Measurements from ENCODE around the gene CALML3.

Gene CALML3

DNA sequence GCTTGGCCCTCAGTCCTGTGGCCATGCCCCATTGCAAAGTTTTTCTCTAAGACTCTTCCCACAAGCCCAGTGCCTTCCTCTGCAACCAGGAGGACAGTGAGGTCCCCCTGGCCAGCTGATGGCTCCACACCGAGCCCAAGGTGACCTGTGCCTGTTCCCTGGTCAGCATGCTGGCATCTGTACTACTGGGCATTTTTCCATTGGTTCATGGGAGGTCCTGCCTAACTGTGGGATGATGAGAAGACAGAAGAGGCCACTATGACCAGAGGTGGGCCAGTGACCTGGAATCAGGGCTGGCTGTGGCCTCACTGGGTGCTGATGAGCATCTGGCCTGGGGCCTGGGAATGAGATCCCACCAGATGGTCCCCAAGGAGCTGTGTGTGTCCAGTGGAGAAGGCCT is 20.2 kb downstream of the CALML3 start:
- no peak for DNase-seq

- DNase-seq, result no peak
These were observed 20.6 kb downstream of the CALML3 start for GRCh38 chr10:5545426-5545777.

DNA sequence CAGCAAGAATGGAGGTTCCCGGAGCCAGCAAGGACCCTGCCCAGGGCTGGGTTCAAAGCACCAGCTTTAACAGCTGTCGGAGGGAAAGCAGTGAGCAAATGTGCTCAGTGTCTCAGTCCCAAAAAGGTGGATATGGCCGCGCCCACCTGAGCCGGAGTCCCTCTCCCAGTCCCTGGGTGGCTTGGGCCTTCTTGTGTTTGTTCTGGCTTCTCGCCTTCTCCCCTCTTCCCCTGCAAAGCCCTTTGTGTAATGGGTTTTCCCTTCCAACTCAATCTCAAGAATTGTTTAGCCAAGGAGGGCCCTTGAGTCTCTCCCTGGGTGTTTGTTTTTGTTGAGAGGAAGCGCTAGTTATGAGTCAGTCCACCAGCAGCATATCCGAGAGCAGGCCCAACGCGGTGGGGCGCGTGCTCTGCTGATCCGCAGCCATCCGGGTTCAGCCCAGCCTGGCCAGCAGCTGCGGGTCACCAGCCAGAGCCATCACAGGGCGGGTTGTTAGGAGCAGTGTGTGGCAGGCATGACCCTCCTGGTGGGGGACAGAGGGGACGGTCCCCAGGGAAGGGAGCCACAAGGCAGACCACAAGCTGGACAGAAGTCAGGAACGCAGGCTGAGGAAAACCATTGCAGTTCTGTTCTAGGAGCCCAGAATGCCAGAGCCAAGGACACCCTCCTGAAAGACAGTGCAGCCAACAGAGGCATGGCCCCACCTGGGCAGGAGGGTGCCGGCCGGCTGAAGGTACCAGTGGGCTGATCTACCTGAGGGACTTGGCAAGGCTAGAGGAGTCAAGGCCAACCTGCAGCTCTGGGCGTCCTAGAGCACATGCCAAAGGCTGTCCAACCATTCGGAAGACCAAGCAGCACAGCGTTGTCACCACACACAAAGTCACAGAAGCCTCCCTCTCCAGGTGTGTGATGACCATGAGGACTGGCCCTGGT is 21.3 kb downstream of the CALML3 start:
- no peak for DNase-seq

GRCh38 chr10:5546891-5547680 is 22.3 kb downstream of the CALML3 start:
- DNase-seq, result no peak

DNA sequence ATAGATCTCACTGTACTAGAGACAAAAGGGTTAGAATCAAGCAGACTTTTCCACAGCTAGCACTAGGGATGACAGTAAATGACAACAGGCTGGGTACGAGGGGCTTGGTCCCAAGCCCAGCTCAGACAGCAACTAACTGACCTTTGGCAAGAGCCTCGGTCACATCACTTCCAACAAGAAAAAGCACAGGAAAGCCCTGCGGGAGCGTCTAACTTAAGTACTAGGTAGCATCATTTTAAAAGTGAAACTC is 22.8 kb downstream of the CALML3 start:
- DNase-seq, result no peak

GRCh38 chr10:5547931-5548660 is 23.3 kb downstream of the CALML3 start:
- DNase-seq, result no peak

GRCh38 chr10:5549462-5550249 is 24.9 kb downstream of the CALML3 start:
- no peak for DNase-seq

DNA sequence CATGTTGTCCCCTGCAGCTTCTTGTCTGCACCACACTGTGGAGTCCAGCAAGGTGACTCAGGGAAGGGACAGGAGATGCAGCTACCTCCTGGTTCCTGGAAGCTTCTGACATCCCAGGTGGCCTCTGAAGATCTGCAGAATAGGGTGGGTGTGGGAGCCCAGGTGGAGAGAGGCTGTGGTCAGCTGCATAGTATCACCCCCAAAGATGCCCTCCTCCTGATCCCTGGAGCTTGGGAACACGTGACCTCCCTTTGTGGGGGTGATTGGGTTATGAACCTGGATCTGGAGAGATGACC is 25.4 kb downstream of the CALML3 start:
- no peak for DNase-seq

DNA sequence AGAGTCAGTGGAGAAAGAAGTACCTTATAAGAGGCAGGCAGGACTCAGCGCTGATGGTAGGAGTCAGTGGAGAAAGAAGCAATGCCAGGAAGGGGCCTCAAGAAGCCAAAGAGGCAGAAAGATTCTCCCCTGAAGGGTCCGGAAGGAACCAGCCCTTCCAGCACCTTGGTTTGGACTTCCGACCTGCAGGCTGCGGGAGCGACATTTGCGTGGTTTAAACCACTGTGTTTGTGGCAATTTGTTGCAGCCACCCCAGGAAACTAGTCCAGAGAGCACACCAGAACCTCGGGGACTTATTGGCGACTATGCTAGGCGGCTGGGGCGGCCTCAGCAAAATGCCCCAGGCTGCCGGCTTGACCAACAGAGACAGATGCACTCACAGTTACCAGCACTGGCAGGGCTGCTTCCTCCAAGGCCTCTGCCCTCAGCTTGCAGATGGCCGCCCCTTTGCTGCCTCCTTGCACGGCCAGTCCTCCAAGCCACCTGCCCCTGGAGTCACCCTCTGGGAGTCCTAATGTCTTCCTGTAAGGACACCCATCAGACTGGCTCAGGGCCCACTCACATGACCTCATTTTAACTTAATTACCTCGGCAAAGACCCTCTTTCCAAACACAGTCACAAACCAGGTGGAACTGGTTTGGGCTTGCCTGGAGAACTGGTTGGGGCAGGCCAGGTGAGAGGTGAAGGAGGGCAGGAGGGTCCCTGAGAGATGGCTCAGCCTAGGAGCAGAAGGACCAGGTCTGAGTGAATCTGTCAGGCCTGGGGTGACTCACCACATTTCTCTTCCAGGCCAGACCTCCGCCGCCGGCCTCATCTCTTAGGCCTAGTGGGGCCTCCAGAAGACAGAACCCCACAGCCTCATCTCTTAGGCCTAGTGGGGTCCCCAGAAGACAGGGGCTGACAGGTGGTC is 26.1 kb downstream of the CALML3 start:
- DNase-seq, result no peak

GRCh38 chr10:5551531-5552375 is 27.0 kb downstream of the CALML3 start:
- no peak for DNase-seq

- DNase-seq, result no peak
These were observed 27.9 kb downstream of the CALML3 start for GRCh38 chr10:5552376-5553321.

GRCh38 chr10:5553400-5554170 is 28.8 kb downstream of the CALML3 start:
- DNase-seq, result no peak

GRCh38 chr10:5555021-5555510 is 30.3 kb downstream of the CALML3 start:
- DNase-seq, result no peak

- DNase-seq, result no peak
These were observed 31.1 kb downstream of the CALML3 start for GRCh38 chr10:5555881-5556280.

DNA sequence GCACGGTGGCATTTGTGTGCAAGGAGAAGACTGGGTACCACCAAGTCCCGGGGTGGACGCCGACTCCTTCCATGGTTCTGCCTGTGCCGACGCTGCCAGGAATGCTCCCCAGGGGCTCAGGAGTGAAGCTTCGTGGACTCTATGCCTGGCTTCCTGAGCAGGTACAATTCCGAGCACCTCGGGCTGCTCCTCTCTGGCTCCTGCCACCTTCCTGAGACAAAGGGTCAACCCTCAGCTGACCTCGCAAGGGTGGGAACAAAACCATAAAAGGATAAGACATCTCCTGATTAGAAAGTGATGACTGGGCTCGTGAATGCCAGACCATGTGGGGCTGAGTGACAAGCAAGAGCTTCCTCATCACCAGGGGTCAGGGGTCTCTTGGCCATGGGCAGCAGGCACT is 31.8 kb downstream of the CALML3 start:
- no peak for DNase-seq

DNA sequence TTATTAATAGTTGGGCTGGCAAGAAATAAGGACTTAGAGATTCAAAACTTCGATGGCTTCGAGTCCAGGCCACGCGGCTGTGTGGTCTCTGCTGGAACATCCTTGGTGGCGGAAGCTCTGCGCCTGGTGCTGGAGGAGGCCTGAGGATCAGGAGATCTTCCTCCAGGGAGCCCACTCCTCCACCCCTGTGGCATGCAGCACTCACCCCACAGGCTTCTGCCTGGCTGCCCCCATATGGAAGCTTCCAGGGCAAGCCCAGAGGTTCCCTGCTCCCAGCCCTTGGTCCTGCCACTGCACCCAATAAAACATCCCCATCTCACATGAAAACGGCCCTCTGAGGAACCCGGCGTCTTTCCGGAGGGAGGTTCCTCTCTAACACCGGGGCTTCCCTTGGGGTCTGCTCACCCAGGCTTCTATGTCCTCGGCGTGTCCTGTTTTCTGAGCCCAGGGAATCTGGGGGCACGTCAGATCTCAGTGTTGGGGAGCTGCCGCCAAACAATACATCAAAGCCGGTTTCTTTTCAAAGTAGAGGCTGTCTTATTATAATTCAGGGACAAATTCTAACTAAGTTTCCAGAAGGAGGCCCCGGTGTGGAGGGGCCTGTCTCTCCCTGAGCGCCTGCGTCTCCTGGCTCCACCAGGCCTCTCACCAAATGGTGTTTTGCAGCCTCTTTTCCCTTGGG is 32.4 kb downstream of the CALML3 start:
- no peak for DNase-seq

DNA sequence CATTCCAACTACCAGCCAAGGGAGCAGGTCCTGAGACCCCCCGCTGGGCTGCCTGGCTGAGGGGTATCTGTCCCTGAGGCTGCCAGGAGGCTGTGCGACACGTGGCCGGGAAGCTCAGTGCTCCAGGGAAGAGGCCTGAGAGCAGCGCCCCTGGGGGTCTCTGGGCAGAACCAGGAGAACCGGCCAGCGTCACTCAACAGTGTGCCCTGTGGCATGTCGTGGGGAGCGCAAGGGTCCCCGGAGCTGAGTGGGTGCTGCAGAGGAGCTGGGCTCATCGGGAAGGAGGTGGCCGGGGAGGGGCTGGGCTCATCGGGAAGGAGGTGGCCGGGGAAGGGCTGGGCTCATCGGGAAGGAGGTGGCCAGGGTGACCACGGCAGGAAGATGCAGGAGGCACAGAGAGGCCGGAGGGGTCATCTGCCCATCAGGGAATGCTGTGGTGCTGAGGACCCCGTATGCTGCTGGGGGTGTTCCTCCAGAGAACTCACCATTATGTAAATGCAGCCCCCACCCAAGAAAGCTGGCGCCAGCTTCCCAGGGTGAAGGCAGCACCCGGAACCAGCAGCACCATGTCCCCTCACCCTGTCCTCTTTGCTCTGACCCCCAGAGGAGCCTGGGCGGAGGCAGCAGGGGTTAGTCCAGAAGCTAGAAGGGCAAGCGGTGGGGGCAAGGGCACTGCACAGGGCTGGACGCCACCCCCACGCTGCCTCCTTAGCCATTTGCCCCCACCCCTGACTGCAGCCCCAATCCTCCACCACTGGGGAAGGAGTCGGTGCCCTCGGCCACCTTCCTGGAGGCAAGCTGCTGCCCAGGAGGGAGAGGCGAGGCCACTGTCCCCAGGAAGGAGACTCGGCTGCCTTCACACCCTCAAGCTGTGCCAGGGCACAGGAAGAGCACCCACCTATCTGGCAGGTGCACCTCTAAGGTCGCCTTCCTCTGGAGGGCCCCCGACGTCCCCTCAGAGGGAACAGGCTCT is 33.3 kb downstream of the CALML3 start:
- no peak for DNase-seq
